ENCODE data around the gene VSNL1.

Gene VSNL1

GRCh38 chr2:17599617-17600016 lies 59.1 kb downstream of the VSNL1 start:
- H3K79me2 ChIP-seq (ENCODE audit: control insufficient read depth, insufficient read depth, low read length, poor library complexity) = no peaks in the 10 kb centered on the region

DNA sequence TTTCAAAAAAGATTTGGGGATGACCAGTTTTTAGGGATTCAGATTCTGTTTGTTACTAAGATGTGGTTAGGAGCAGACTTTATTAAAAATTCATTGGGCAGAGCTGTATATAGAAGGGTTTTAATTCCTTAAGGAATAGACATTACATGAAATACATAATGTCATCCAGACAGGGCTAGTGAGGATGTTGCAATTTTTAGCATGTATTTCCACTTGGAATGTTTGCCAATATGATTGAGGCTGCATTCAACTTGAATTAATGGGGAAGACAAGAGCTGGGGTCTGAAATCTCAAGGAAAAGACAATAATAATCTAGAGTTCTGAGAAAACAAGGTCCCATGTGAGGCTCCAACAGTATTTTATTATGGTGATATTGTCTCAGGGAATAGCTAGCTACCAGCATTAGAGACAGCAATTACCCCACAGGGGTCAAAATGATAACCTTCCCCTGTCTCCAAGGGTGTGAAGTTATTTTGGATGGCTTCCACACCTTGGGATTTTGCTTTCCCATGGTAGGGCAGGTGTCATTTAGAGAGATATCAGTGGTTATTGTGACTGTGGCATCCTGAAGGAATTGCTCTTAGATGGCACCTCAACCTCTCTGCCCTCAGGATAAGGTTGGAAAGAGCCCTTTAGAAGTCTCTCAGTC lies 60.2 kb downstream of the VSNL1 start:
- no peak overlapping the region for H3K4ac ChIP-seq (ENCODE audit: low read depth, low read length)
- no peak overlapping the region for H4K91ac ChIP-seq (ENCODE audit: low read depth, low read length)
- H2BK12ac ChIP-seq (ENCODE audit: low read length) = no peak overlapping the region
- H2BK120ac ChIP-seq (ENCODE audit: insufficient read depth, low read length, poor library complexity) = no peak overlapping the region
- no peaks in the 10 kb centered on the region for H3K9me3 ChIP-seq (ENCODE audit: insufficient read depth, low read depth, low read length)
- H3K36me3 ChIP-seq (ENCODE audit: control insufficient read depth in 1 of 2, insufficient read depth in 2 of 2, low read length in 2 of 2) = no peaks in the 10 kb centered on the region
- no peak overlapping the region for H3K9ac ChIP-seq (ENCODE audit: low read length)
- no peak overlapping the region for H4K8ac ChIP-seq (ENCODE audit: low read depth, low read length)
- no peak overlapping the region for H3K4me3 ChIP-seq (ENCODE audit: low read depth, low read length)
- H3K23ac ChIP-seq (ENCODE audit: low read length) = no peak overlapping the region
- H3K79me2 ChIP-seq (ENCODE audit: control insufficient read depth, insufficient read depth, low read length, poor library complexity) = no peaks in the 10 kb centered on the region
- no peaks in the 10 kb centered on the region for H3K27me3 ChIP-seq (ENCODE audit: insufficient read depth, low read length)
- H3K27ac ChIP-seq (ENCODE audit: low read depth, low read length) = no peak overlapping the region
- H2BK5ac ChIP-seq (ENCODE audit: low read depth, low read length, poor library complexity) = no peak overlapping the region
- H3K79me1 ChIP-seq (ENCODE audit: low read length) = no peaks in the 10 kb centered on the region
- H2AK5ac ChIP-seq (ENCODE audit: low read length) = no peak overlapping the region
- no peak for DNase-seq
- no peak overlapping the region for H2AFZ ChIP-seq (ENCODE audit: insufficient read depth, low read length, poor library complexity)
- H3K14ac ChIP-seq (ENCODE audit: low read length) = no peak overlapping the region
- no peak overlapping the region for H4K12ac ChIP-seq (ENCODE audit: low read depth, low read length)
- H3K18ac ChIP-seq (ENCODE audit: low read length) = no peak overlapping the region
- no peak overlapping the region for H3K4me2 ChIP-seq (ENCODE audit: low read length)
- no peaks in the 10 kb centered on the region for H3K4me1 ChIP-seq (ENCODE audit: control insufficient read depth in 1 of 2, insufficient read depth in 2 of 2, low read length in 2 of 2)

More at GRCh38 chr2:17599617-17600016, 59.1 kb downstream of the VSNL1 start:
- no peak overlapping the region for H2BK12ac ChIP-seq (ENCODE audit: low read length)
- no peak overlapping the region for H4K91ac ChIP-seq (ENCODE audit: low read depth, low read length)
- no peak overlapping the region for H2AFZ ChIP-seq (ENCODE audit: insufficient read depth, low read length, poor library complexity)
- no peak overlapping the region for H2BK5ac ChIP-seq (ENCODE audit: low read depth, low read length, poor library complexity)
- no peak overlapping the region for H3K27ac ChIP-seq (ENCODE audit: low read depth, low read length)
- no peak overlapping the region for H2AK5ac ChIP-seq (ENCODE audit: low read length)
- no peak overlapping the region for H3K9ac ChIP-seq (ENCODE audit: low read length)
- no peak overlapping the region for H3K4ac ChIP-seq (ENCODE audit: low read depth, low read length)
- H3K14ac ChIP-seq (ENCODE audit: low read length) = no peak overlapping the region
- H3K36me3 ChIP-seq (ENCODE audit: control insufficient read depth in 1 of 2, insufficient read depth in 2 of 2, low read length in 2 of 2) = no peaks in the 10 kb centered on the region
- no peak overlapping the region for H3K4me2 ChIP-seq (ENCODE audit: low read length)
- H3K18ac ChIP-seq (ENCODE audit: low read length) = no peak overlapping the region
- no peak overlapping the region for H4K8ac ChIP-seq (ENCODE audit: low read depth, low read length)
- no peak for DNase-seq
- no CpG with 5 or more reads among the region's 1 CpG for WGBS (ENCODE audit: extremely low coverage, insufficient coverage, insufficient read length)
- no peak overlapping the region for H3K23ac ChIP-seq (ENCODE audit: low read length)
- H4K12ac ChIP-seq (ENCODE audit: low read depth, low read length) = no peak overlapping the region
- H3K4me3 ChIP-seq (ENCODE audit: low read depth, low read length) = no peak overlapping the region
- H3K9me3 ChIP-seq (ENCODE audit: insufficient read depth, low read depth, low read length) = no peaks in the 10 kb centered on the region
- no peak overlapping the region for H2BK120ac ChIP-seq (ENCODE audit: insufficient read depth, low read length, poor library complexity)
- no peaks in the 10 kb centered on the region for H3K4me1 ChIP-seq (ENCODE audit: control insufficient read depth in 1 of 2, insufficient read depth in 2 of 2, low read length in 2 of 2)
- no peaks in the 10 kb centered on the region for H3K79me1 ChIP-seq (ENCODE audit: low read length)
- no peaks in the 10 kb centered on the region for H3K27me3 ChIP-seq (ENCODE audit: insufficient read depth, low read length)

DNA sequence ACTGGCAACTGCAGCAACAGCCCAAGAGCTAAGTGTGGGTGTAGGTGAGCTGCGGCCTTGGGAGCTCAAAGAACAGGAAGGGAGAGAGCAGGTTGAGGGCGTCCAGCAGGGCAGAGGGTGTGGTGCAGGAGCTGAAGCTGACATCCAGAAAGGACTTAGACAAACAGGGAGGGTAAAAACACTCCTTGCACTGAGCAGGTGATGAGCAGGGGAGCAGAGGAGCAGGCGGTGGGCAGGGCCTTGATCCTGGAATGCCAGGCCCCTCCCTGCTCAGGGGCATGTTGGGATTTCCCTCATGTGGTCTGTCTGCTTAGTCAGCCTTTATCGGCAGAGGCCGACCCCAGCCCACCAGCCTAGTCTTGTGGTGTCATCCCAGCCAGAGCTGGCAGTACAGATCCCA lies 63.6 kb downstream of the VSNL1 start:
- no peaks in the 10 kb centered on the region for H3K79me2 ChIP-seq (ENCODE audit: control insufficient read depth, insufficient read depth, low read length, poor library complexity)
- no peak for DNase-seq
- H3K4me1 ChIP-seq (ENCODE audit: control insufficient read depth in 1 of 2, insufficient read depth in 2 of 2, low read length in 2 of 2) = no peaks in the 10 kb centered on the region
- no peak overlapping the region for H3K4me2 ChIP-seq (ENCODE audit: low read length)
- no CpG with 5 or more reads among the region's 5 CpGs for WGBS (ENCODE audit: extremely low coverage, insufficient coverage, insufficient read length)
- no peaks in the 10 kb centered on the region for H3K79me1 ChIP-seq (ENCODE audit: low read length)
- no peaks in the 10 kb centered on the region for H3K27me3 ChIP-seq (ENCODE audit: insufficient read depth, low read length)
- H2BK120ac ChIP-seq (ENCODE audit: insufficient read depth, low read length, poor library complexity) = no peak overlapping the region
- no peak overlapping the region for H3K18ac ChIP-seq (ENCODE audit: low read length)
- H2BK12ac ChIP-seq (ENCODE audit: low read length) = no peak overlapping the region
- no peaks in the 10 kb centered on the region for H3K36me3 ChIP-seq (ENCODE audit: control insufficient read depth in 1 of 2, insufficient read depth in 2 of 2, low read length in 2 of 2)
- H3K14ac ChIP-seq (ENCODE audit: low read length) = no peak overlapping the region
- no peak overlapping the region for H4K8ac ChIP-seq (ENCODE audit: low read depth, low read length)
- H2BK5ac ChIP-seq (ENCODE audit: low read depth, low read length, poor library complexity) = no peak overlapping the region
- H3K4ac ChIP-seq (ENCODE audit: low read depth, low read length) = no peak overlapping the region
- H2AFZ ChIP-seq (ENCODE audit: insufficient read depth, low read length, poor library complexity) = no peak overlapping the region
- no peak overlapping the region for H2AK5ac ChIP-seq (ENCODE audit: low read length)
- H3K9me3 ChIP-seq (ENCODE audit: insufficient read depth, low read depth, low read length) = no peaks in the 10 kb centered on the region
- no peak overlapping the region for H3K27ac ChIP-seq (ENCODE audit: low read depth, low read length)
- no peak overlapping the region for H4K12ac ChIP-seq (ENCODE audit: low read depth, low read length)
- H3K23ac ChIP-seq (ENCODE audit: low read length) = no peak overlapping the region
- H3K9ac ChIP-seq (ENCODE audit: low read length) = no peak overlapping the region
- no peak overlapping the region for H3K4me3 ChIP-seq (ENCODE audit: low read depth, low read length)
- no peak overlapping the region for H4K91ac ChIP-seq (ENCODE audit: low read depth, low read length)

DNA sequence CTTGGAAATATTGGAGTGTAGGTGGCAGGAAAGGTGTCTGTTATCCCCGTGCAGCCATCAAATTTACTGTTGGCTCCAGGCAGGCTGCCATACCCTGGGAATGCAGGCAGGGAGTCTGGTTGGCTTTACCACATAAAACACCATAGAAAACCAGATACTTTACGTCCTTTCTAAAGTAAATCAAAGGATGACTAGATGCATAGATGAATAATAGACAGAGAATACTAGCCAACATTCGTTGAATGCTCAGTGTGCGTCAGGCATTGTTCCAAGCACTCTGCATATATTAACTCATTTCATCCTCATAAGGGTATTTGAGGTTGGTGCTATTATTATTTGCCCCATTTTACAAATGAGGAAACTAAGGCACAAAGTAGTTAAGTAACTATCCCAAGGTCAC lies 65.2 kb downstream of the VSNL1 start:
- H3K18ac ChIP-seq (ENCODE audit: low read length) = no peak overlapping the region

More for the DNA sequence above, 65.2 kb downstream of the VSNL1 start:
- WGBS (ENCODE audit: extremely low coverage, insufficient coverage, insufficient read length) = no CpG with 5 or more reads among the region's 4 CpGs
- Histone ChIP-seq H2AK5ac (ENCODE audit: low read length) (no peak overlapping the region), H4K91ac (ENCODE audit: low read depth, low read length) (no peak overlapping the region), H3K36me3 (ENCODE audit: control insufficient read depth in 1 of 2, insufficient read depth in 2 of 2, low read length in 2 of 2) (no peaks in the 10 kb centered on the region), H3K27ac (ENCODE audit: low read depth, low read length) (no peak overlapping the region), H2BK12ac (ENCODE audit: low read length) (no peak overlapping the region), H3K4ac (ENCODE audit: low read depth, low read length) (no peak overlapping the region), H3K14ac (ENCODE audit: low read length) (no peak overlapping the region), H3K27me3 (ENCODE audit: insufficient read depth, low read length) (no peaks in the 10 kb centered on the region), H3K9me3 (ENCODE audit: insufficient read depth, low read depth, low read length) (no peaks in the 10 kb centered on the region), H4K12ac (ENCODE audit: low read depth, low read length) (no peak overlapping the region), H3K79me2 (ENCODE audit: control insufficient read depth, insufficient read depth, low read length, poor library complexity) (no peaks in the 10 kb centered on the region), H3K9ac (ENCODE audit: low read length) (no peak overlapping the region), H2AFZ (ENCODE audit: insufficient read depth, low read length, poor library complexity) (no peak overlapping the region), H2BK120ac (ENCODE audit: insufficient read depth, low read length, poor library complexity) (no peak overlapping the region), H3K4me2 (ENCODE audit: low read length) (no peak overlapping the region), H3K23ac (ENCODE audit: low read length) (no peak overlapping the region), H3K79me1 (ENCODE audit: low read length) (no peaks in the 10 kb centered on the region), H2BK5ac (ENCODE audit: low read depth, low read length, poor library complexity) (no peak overlapping the region), H4K8ac (ENCODE audit: low read depth, low read length) (no peak overlapping the region), H3K4me3 (ENCODE audit: low read depth, low read length) (no peak overlapping the region), H3K4me1 (ENCODE audit: control insufficient read depth in 1 of 2, insufficient read depth in 2 of 2, low read length in 2 of 2) (no peaks in the 10 kb centered on the region)
- DNase-seq = no peak
